PC-3 (cell line): ENCODE data around the gene PARK7. TPM values are rescaled to one million over a fixed set of nuclear protein-coding genes. Genes with fewer than 3 reads are reported as not detected.
A peak's percentile ranks its signal among the peaks of the same experiment; 100 is the strongest.

ENCODE experiments used
- ATAC-seq: fragments of 200-7000 bp; cut with Tn5 transposase; 2 replicates; pipeline ENCODE4 v1.9.1; 2020; ENCODE audit warnings: mild to moderate bottlenecking, moderate library complexity
- BruUV-seq: library from RNA; stranded (reverse); fragments of 400-500 nt; replicated peaks from 2 replicates; lab custom pipeline; 2021; lab: Mats Ljungman, UMichigan
- CTCF ChIA-PET: fragments of 300-600 bp; sonication (Branson Sonifier 250); formaldehyde crosslinking; loops from one replicate; lab custom pipeline; 2022; ENCODE audit warnings: antibody characterized with exemption; lab: Charles Lee
- POLR2A ChIA-PET: fragments of 300-600 bp; sonication (Branson Sonifier 250); formaldehyde crosslinking; loops from one replicate; lab custom pipeline; 2022; ENCODE audit warnings: antibody characterized with exemption; ENCODE audit not compliant: unreplicated experiment; lab: Charles Lee
- DNase-seq: peaks from one replicate; pipeline ENCODE4 v3.0.0-alpha.2; 2015
- H2AFZ ChIP-seq: fragments of 300-600 bp; sonication (generic); 2 replicates; pipeline ENCODE4 v1.6.0; 2016; ENCODE audit warnings: antibody characterized with exemption, low read length
- H3F3A ChIP-seq: fragments of 300-600 bp; sonication (generic); one replicate; pipeline ENCODE4 v1.6.0; 2017; ENCODE audit warnings: antibody characterized with exemption, low read length, control low read depth, mild to moderate bottlenecking; ENCODE audit not compliant: unreplicated experiment
- H3K27ac ChIP-seq: fragments of 300-600 bp; sonication (generic); 2 replicates; pipeline ENCODE4 v1.5.1; 2016; ENCODE audit warnings: mild to moderate bottlenecking, low read length
- H3K27me3 ChIP-seq: fragments of 300-600 bp; sonication (generic); 2 replicates; pipeline ENCODE4 v1.6.1; 2016; ENCODE audit warnings: low read length, mixed read lengths
- H3K36me3 ChIP-seq: fragments of 300-600 bp; sonication (generic); 2 replicates; pipeline ENCODE4 v1.6.1; 2016; ENCODE audit warnings: low read depth, mixed run types, low read length, mixed read lengths
- H3K4me1 ChIP-seq: fragments of 300-600 bp; sonication (generic); 2 replicates; pipeline ENCODE4 v1.5.1; 2016; ENCODE audit warnings: low read length; ENCODE audit not compliant: insufficient read depth
- H3K4me2 ChIP-seq: fragments of 300-600 bp; sonication (generic); 2 replicates; pipeline ENCODE4 v1.6.0; 2016; ENCODE audit warnings: low read length
- H3K4me3 ChIP-seq: fragments of 300-600 bp; sonication (generic); 2 replicates; pipeline ENCODE4 v1.5.1; 2016; ENCODE audit warnings: mild to moderate bottlenecking, low read length, mixed read lengths
- H3K79me2 ChIP-seq: fragments of 300-600 bp; sonication (generic); 2 replicates; pipeline ENCODE4 v1.6.1; 2017; ENCODE audit warnings: low read length, mixed read lengths
- H3K9ac ChIP-seq: fragments of 300-600 bp; sonication (generic); 2 replicates; pipeline ENCODE4 v1.6.0; 2016; ENCODE audit warnings: mild to moderate bottlenecking, low read length
- H3K9me2 ChIP-seq: fragments of 300-600 bp; sonication (generic); replicated peaks from 2 replicates; pipeline ENCODE4 v1.6.1; 2016; ENCODE audit warnings: mixed run types, low read length, mixed read lengths
- H3K9me3 ChIP-seq: fragments of 300-600 bp; sonication (generic); 2 replicates; pipeline ENCODE4 v1.6.1; 2016; ENCODE audit warnings: low read length, mixed read lengths
- H4K20me1 ChIP-seq: fragments of 300-600 bp; sonication (generic); 2 replicates; pipeline ENCODE4 v1.6.1; 2016; ENCODE audit warnings: low read length, mixed read lengths
- EZH2 ChIP-seq: fragments of 300-600 bp; sonication (generic); IDR thresholded peaks from one replicate; pipeline ENCODE4 v1.6.1; 2017; ENCODE audit warnings: antibody characterized with exemption, mild to moderate bottlenecking, low read length; ENCODE audit not compliant: unreplicated experiment
- EZH2phosphoT487 ChIP-seq: fragments of 300-600 bp; sonication (generic); IDR thresholded peaks from 2 replicates; pipeline ENCODE4 v1.6.1; 2018; ENCODE audit warnings: mild to moderate bottlenecking, antibody characterized with exemption, low read length, borderline replicate concordance
- intact Hi-C: fragments of 100-400 bp; cut with micrococcal nuclease; formaldehyde crosslinking; loops from 2 replicates; pipeline ENCODE4 v1.9.0; 2023
- total RNA-seq: library from RNA; depleted of rRNA; stranded (reverse); fragments of >200 nt; gene quantifications from 2 replicates; pipeline ENCODE4 v1.2.3, GENCODE V29; 2014
- TF ChIP-seq, protein P1 (sequence below): fragments of 300-600 bp; sonication (generic); conservative IDR thresholded peaks from 2 replicates; pipeline ENCODE4 v1.5.1; 2017; ENCODE audit warnings: antibody characterized with exemption, low read depth, mild to moderate bottlenecking, low read length

The PARK7 gene
- total RNA-seq, 1 experiment from 2014 or later = 316 TPM

DNA sequence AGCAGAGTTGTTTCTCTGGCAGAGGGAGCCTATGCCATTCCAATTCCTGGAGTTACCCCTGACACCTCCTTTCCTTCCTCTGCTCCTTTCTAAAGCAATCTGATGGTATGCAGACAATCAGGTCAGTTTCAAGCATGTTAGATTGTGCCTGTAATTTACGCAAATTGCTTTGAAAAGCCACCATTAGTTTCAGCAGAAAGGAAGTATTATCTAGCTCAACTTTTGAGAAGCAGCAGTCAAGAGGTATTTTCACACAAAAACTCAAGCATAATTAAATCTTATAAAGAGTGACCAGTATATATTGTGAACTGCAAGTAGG lies 62.4 kb downstream of the PARK7 start:
- Histone ChIP-seq H2AFZ (no peak overlapping the region), H3K27ac (peak overlapping the region; percentile 68), H3K9me2 (no peaks in the 10 kb centered on the region), H3K4me2 (peak overlapping the region; percentile 98), H3K79me2 (peaks cover 80% of the 10 kb centered on the region), H3K36me3 (peaks cover 58% of the 10 kb centered on the region), H3K4me3 (peak overlapping the region; percentile 98), H3K9me3 (no peaks in the 10 kb centered on the region), H3F3A (peaks cover 17% of the 10 kb centered on the region), H3K27me3 (no peaks in the 10 kb centered on the region), H4K20me1 (peaks cover 66% of the 10 kb centered on the region), H3K9ac (peak overlapping the region; percentile 90), H3K4me1 (peaks cover 74% of the 10 kb centered on the region)
- intact Hi-C loops = no loop called here
- ChIA-PET POLR2A (interaction anchor here (0.7 to 1.1 kb wide), 2 partner anchors 171 to 180 kb away, joined by 3 to 5 read pairs; no protein-coding TSS in a partner anchor), CTCF (no interaction called here)
- BruUV-seq = no TSS peak
- TF ChIP-seq, protein P1, sequence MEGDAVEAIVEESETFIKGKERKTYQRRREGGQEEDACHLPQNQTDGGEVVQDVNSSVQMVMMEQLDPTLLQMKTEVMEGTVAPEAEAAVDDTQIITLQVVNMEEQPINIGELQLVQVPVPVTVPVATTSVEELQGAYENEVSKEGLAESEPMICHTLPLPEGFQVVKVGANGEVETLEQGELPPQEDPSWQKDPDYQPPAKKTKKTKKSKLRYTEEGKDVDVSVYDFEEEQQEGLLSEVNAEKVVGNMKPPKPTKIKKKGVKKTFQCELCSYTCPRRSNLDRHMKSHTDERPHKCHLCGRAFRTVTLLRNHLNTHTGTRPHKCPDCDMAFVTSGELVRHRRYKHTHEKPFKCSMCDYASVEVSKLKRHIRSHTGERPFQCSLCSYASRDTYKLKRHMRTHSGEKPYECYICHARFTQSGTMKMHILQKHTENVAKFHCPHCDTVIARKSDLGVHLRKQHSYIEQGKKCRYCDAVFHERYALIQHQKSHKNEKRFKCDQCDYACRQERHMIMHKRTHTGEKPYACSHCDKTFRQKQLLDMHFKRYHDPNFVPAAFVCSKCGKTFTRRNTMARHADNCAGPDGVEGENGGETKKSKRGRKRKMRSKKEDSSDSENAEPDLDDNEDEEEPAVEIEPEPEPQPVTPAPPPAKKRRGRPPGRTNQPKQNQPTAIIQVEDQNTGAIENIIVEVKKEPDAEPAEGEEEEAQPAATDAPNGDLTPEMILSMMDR = no peak
- TF ChIP-seq EZH2phosphoT487 = no peak
- no peak for TF ChIP-seq EZH2
- no peak for DNase-seq
- no peak for ATAC-seq

- no peaks in the 10 kb centered on the region for H3K27me3 ChIP-seq
- H2AFZ ChIP-seq = no peak overlapping the region
- H3K79me2 ChIP-seq = peaks cover 76% of the 10 kb centered on the region
- peak overlapping the region; percentile 98 for H3K4me3 ChIP-seq
- H3K36me3 ChIP-seq = peaks cover 58% of the 10 kb centered on the region
- POLR2A ChIA-PET = interaction anchor here (0.7 to 1.1 kb wide), 3 partner anchors 170 to 189 kb away, joined by 3 to 5 read pairs (median 3); no protein-coding TSS in a partner anchor
- DNase-seq (peak; percentile 1), ATAC-seq (no peak)
- H3K9ac ChIP-seq = peak overlapping the region; percentile 90
- intact Hi-C loops = no loop called here
- TF ChIP-seq, protein P1 = no peak
- peaks cover 72% of the 10 kb centered on the region for H3K4me1 ChIP-seq
- H4K20me1 ChIP-seq = peaks cover 62% of the 10 kb centered on the region
- H3K9me2 ChIP-seq = no peaks in the 10 kb centered on the region
- CTCF ChIA-PET = no interaction called here
- no peaks in the 10 kb centered on the region for H3K9me3 ChIP-seq
- H3F3A ChIP-seq = peaks cover 20% of the 10 kb centered on the region
- BruUV-seq = no TSS peak
- H3K27ac ChIP-seq = peak overlapping the region; percentile 68
- H3K4me2 ChIP-seq = peak overlapping the region; percentile 98
These were observed 62.8 kb downstream of the PARK7 start for GRCh38 chr1:8024329-8024728.

GRCh38 chr1:8025061-8025670 lies 63.7 kb downstream of the PARK7 start:
- no peaks in the 10 kb centered on the region for H3K9me3 ChIP-seq
- peaks cover 54% of the 10 kb centered on the region for H4K20me1 ChIP-seq
- H3K9ac ChIP-seq = peak overlapping the region; percentile 90
- H3F3A ChIP-seq = peaks cover 20% of the 10 kb centered on the region
- intact Hi-C loops = no loop called here
- ChIA-PET POLR2A (interaction anchor here (0.7 kb wide), 1 partner anchor 188 kb away, joined by 3 read pairs; no protein-coding TSS in a partner anchor), CTCF (no interaction called here)
- H3K79me2 ChIP-seq = peaks cover 68% of the 10 kb centered on the region
- peaks cover 50% of the 10 kb centered on the region for H3K36me3 ChIP-seq
- BruUV-seq = TSS peak; percentile 40
- H3K4me1 ChIP-seq = peaks cover 64% of the 10 kb centered on the region
- H3K27ac ChIP-seq = peak overlapping the region; percentile 68
- DNase-seq (peak; percentile 74), ATAC-seq (no peak)
- H3K27me3 ChIP-seq = no peaks in the 10 kb centered on the region
- TF ChIP-seq EZH2phosphoT487 = no peak
- TF ChIP-seq, protein P1 = no peak
- TF ChIP-seq EZH2 = no peak
- H3K9me2 ChIP-seq = no peaks in the 10 kb centered on the region
- H2AFZ ChIP-seq = no peak overlapping the region
- H3K4me3 ChIP-seq = peak overlapping the region; percentile 98
- H3K4me2 ChIP-seq = peak overlapping the region; percentile 98
